Kidney (tissue), 14 donors: ENCODE measurements around the gene RNF212. TPM values are rescaled to one million over a fixed set of nuclear protein-coding genes. Genes with fewer than 3 reads are reported as not detected.

Experiments
- DNase-seq, 5 donors: peaks; one replicate each; pipeline ENCODE4 v3.0.0-alpha.2; 2013 to 2020
- FAIRE-seq: peaks from 2 replicates; lab custom pipeline; 2012; peaks lifted over from hg19 to GRCh38; lab: Jason Lieb, UNC
- H3K27ac ChIP-seq, 2 donors: one replicate each; pipeline ENCODE4 v1.7.0; 2013; ENCODE audit warnings: low read depth in 2 of 2, low read length in 2 of 2, inconsistent platforms in 1 of 2
- H3K27me3 ChIP-seq: one replicate; pipeline ENCODE4 v1.7.1; 2013; ENCODE audit warnings: low read length, inconsistent platforms; ENCODE audit not compliant: control insufficient read depth, insufficient read depth
- H3K36me3 ChIP-seq, 3 donors: one replicate each; pipeline versions ENCODE4 v1.7.0 to v1.7.1; 2013; ENCODE audit warnings: low read length in 3 of 3, control low read depth in 1 of 3, inconsistent platforms in 1 of 3; ENCODE audit not compliant: insufficient read depth in 3 of 3, control insufficient read depth in 2 of 3
- H3K4me1 ChIP-seq, 3 donors: one replicate each; pipeline versions ENCODE4 v1.7.0 to v1.7.1; 2013; ENCODE audit warnings: low read length in 3 of 3, inconsistent platforms in 1 of 3, low read depth in 1 of 3; ENCODE audit not compliant: control insufficient read depth in 2 of 3, insufficient read depth in 2 of 3
- H3K4me3 ChIP-seq, 3 donors: one replicate each; pipeline versions ENCODE4 v1.7.0 to v1.8.1; 2013; ENCODE audit warnings: low read length in 3 of 3, control low read depth in 1 of 3, inconsistent platforms in 1 of 3
- H3K9ac ChIP-seq, 3 donors: one replicate each; pipeline versions ENCODE4 v1.7.0 to v1.7.1; 2013; ENCODE audit warnings: low read length in 3 of 3, control low read depth in 1 of 3, inconsistent platforms in 1 of 3
- H3K9me3 ChIP-seq, 3 donors: one replicate each; pipeline versions ENCODE4 v1.7.0 to v1.7.1; 2013; ENCODE audit warnings: low read length in 3 of 3, control low read depth in 1 of 3, inconsistent platforms in 1 of 3; ENCODE audit not compliant: control insufficient read depth in 2 of 3, insufficient read depth in 1 of 3
- intact Hi-C: fragments of 100-400 bp; cut with DNase I; formaldehyde crosslinking; loops from one replicate; pipeline ENCODE4 v1.11.1; 2022
- polyA plus RNA-seq: library from polyadenylated mRNA; stranded (reverse); fragments of 350-450 nt; fragmentation: Illumina TruSeq; extraction: RNeasy Lipid Tissue Mini Kit (QIAGEN cat#74804); gene quantifications from one replicate; pipeline ENCODE4 v1.2.3, GENCODE V29; 2014; ENCODE audit warnings: low read depth, low replicate concordance; ENCODE audit not compliant: insufficient read depth
- total RNA-seq: library from RNA; stranded (reverse); fragmentation: NEBNext Ultra II Directional; extraction: Animal tissue kit (Norgen Biotek cat#: 25700); gene quantifications from one replicate; pipeline ENCODE4 v1.2.1, GENCODE V29; 2021
- TF ChIP-seq, protein P1 (sequence below): IDR thresholded peaks from 3 replicates; pipeline ENCODE4 v1.5.1; 2012; ENCODE audit warnings: mild to moderate bottlenecking, moderate library complexity, borderline replicate concordance; ENCODE audit not compliant: insufficient read depth; ENCODE audit errors: extremely low read depth
- donor health status: control.
- donor health status: control.
- donor health status: control.
- donor health status: control.
- donor health status: control.
- donor health status: DM: yes; HTN: yes; CAD: no.
- donor health status: Normal renal cell carcinoma (clear cell type).

Gene RNF212
- total and polyA plus RNA-seq, 2 donors from 2014 or later: 5.3 to 20.8 TPM

DNA sequence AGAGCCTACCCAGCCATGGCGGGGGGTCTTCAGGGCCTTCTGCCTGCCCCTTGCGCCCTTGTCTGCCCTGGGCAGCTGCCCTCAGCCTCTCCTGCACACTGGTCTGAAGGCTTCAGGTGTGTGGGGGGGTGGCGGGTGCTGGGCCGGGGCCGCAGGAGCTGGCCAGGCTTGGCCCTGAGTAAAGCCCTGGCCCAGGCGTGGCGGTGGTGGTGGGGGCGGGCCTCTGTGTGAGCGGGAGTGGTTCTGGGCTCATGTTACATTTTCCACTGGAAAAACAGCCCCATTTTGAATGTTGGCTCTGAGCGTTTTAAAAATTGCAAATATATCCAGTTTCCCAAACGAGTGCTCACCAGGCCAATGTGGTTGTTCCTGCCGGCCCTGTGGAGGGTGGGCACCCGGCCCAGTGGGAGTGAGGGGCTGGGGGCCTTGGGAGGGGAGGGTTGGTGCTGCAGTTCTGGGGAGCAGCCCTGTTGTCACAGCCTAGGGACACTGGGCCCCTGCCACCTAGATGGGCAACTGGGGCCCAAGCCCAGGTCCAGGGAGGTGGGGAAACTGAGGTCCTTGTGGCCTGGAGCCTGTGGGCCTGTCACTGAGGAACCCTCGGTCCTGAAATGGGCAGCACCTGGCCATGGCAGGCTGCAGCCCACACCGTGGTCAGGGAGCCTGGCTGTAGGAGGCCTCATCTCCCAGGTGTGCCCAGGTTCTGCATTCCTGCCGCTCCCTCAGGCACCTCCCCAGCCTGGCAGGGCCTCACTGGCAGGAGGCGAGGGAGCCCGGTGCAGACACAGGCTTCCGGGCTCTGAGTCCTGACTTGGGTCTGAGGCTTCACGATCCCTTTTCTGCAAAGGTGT, 73.6 kb downstream of the RNF212 start:
- DNase-seq (peak in 4 of 5 donors; percentile 80 to 88 (median 86)), FAIRE-seq (no peak)
- peaks cover 0 to 10% (median 2%) of the 10 kb centered on the region in 3 donors for H3K4me1 ChIP-seq

DNA sequence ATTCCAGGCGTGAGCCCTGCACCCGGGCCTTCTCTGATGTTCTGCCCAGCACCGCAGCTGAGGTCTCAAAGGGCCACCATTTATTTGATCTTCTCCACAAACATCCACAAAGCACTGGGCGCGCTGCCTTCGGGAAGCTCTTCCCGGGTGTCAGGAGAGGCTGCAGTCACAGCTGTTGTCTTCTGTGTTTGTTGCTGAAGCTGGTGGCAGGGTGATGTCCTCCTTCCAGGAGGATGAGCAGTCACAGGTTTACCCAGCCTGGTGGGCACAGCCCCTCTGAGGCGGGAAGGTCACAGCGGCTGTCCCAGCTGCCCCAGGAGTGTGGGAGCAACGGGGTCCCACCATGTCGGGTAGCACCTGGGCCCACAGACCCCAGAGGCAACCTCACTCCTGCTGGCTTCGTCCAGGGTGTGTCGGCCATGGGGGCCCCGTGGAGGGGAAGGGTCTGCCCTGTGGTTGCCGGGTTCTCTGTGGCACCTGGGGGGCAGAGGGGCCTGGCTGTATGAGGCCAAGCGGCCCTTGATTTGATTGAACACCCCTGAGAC, 74.3 kb downstream of the RNF212 start:
- Histone ChIP-seq H3K36me3 (no peaks in the 10 kb centered on the region), H3K4me1 (peaks cover 0 to 10% (median 2%) of the 10 kb centered on the region in 3 donors), H3K4me3 (no peak overlapping the region), H3K9ac (no peak overlapping the region), H3K27ac (no peak overlapping the region), H3K9me3 (no peaks in the 10 kb centered on the region), H3K27me3 (peaks cover 4% of the 10 kb centered on the region)
- FAIRE-seq (no peak), DNase-seq (no peak)
- TF ChIP-seq, protein P1, sequence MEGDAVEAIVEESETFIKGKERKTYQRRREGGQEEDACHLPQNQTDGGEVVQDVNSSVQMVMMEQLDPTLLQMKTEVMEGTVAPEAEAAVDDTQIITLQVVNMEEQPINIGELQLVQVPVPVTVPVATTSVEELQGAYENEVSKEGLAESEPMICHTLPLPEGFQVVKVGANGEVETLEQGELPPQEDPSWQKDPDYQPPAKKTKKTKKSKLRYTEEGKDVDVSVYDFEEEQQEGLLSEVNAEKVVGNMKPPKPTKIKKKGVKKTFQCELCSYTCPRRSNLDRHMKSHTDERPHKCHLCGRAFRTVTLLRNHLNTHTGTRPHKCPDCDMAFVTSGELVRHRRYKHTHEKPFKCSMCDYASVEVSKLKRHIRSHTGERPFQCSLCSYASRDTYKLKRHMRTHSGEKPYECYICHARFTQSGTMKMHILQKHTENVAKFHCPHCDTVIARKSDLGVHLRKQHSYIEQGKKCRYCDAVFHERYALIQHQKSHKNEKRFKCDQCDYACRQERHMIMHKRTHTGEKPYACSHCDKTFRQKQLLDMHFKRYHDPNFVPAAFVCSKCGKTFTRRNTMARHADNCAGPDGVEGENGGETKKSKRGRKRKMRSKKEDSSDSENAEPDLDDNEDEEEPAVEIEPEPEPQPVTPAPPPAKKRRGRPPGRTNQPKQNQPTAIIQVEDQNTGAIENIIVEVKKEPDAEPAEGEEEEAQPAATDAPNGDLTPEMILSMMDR: no peak
- intact Hi-C loops: no loop called here

More for the DNA sequence above, 73.6 kb downstream of the RNF212 start:
- H3K27me3 ChIP-seq: peaks cover 4% of the 10 kb centered on the region
- H3K4me3 ChIP-seq: no peak overlapping the region
- H3K9me3 ChIP-seq: no peaks in the 10 kb centered on the region
- intact Hi-C loops: no loop called here
- TF ChIP-seq, protein P1: no peak
- no peak overlapping the region for H3K9ac ChIP-seq
- H3K27ac ChIP-seq: no peak overlapping the region
- H3K36me3 ChIP-seq: no peaks in the 10 kb centered on the region

- H3K9me3 ChIP-seq: no peaks in the 10 kb centered on the region
- no peak for FAIRE-seq
- peaks cover 0 to 4% (median 2%) of the 10 kb centered on the region in 3 donors for H3K4me1 ChIP-seq
Measured at GRCh38 chr4:1036976-1037810, 76.2 kb downstream of the RNF212 start.

More at GRCh38 chr4:1036976-1037810, 76.2 kb downstream of the RNF212 start:
- Histone ChIP-seq H3K36me3 (no peaks in the 10 kb centered on the region), H3K9ac (no peak overlapping the region), H3K4me3 (no peak overlapping the region), H3K27ac (no peak overlapping the region), H3K27me3 (no peaks in the 10 kb centered on the region)
- DNase-seq: no peak
- TF ChIP-seq, protein P1: no peak
- intact Hi-C loops: no loop called here
